H54 (cell line): ENCODE results near the gene CDC6.
"Not testable (repeated sequence)": the region's sequence is repeated elsewhere in the genome, so short reads cannot be mapped to it uniquely, and the experiment has no call there.

Experiments used
- DNase-seq: peaks from one replicate; pipeline ENCODE4 v3.0.0; 2011; ENCODE audit warnings: low spot score, mixed read lengths; ENCODE audit not compliant: insufficient read length
- FAIRE-seq: peaks from 3 replicates; lab custom pipeline; 2011; peaks lifted over from hg19 to GRCh38; lab: Jason Lieb, UNC
- POLR2A ChIP-seq: IDR thresholded peaks from 2 replicates; pipeline ENCODE4 v1.6.1; 2011; ENCODE audit warnings: low read depth, mild to moderate bottlenecking, low read length

Gene CDC6

DNA sequence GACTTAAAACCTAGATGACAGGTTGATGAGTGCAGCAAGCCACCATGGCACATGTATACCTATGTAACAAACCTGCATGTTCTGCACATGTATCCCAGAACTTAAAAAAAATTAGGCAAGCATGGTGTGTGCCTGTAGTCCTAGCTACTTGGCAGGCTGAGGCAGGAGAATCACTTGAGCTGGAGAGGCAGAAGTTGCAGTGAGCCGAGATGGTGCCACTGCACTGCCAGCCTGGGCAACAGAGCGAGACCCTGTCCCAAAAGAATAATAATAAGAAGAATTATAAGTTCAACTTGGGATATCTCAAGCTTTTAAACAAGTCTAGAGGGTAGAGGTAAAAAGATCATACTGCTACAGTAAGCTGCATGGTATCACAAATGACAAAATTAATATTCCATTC lies 9.8 kb downstream of the CDC6 start:
- TF ChIP-seq POLR2A, result no peak
- FAIRE-seq, result no peak
- DNase-seq, result no peak

DNA sequence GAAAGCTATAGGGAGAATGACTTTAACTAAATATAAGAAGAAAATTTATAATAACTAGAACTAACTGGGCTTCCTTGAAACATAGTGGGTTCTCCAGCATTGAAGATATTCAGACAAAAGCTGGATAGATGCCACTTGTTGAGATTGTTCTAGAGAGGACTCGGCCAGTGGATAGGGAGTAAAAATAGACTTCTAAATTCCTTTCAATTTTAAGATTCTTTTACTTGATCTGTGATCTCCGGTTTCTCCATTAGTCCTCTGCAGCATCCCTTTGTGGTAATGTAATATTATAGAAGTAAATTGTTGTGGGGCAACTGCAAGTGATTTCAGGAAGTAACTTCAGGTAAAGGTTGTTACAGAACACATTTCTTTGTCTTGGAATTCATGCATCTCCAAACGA lies 11.0 kb downstream of the CDC6 start:
- DNase-seq (no peak), FAIRE-seq (no peak)
- no peak for TF ChIP-seq POLR2A

DNA sequence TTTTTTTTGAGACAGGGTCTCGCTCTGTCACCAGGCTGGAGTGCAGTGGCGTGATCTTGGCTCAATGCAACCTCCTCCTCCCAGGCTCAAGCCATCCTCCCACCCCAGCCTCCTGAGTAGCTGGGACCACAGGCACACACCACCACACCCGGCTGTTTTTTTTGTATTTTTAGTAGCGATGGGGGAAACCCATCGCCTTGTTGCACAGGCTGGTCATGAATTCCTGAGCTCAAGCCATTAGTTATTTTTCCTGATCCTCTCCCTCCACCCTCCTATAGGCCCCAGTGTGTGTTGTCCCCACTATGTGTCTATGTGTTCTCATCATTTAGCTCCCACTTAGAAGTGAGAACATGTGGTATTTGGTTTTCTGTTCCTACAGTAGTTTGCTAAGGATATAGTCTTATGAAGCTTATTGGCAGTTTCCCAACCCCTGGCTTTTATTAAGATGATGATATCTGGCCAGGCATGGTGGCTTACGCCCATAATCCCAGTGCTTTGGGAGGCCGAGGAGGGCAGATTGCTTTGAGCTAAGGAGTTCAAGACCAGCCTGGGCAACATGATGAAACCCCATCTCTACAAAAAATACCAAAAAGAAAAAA lies 11.6 kb downstream of the CDC6 start:
- not testable (repeated sequence) for FAIRE-seq, DNase-seq

DNA sequence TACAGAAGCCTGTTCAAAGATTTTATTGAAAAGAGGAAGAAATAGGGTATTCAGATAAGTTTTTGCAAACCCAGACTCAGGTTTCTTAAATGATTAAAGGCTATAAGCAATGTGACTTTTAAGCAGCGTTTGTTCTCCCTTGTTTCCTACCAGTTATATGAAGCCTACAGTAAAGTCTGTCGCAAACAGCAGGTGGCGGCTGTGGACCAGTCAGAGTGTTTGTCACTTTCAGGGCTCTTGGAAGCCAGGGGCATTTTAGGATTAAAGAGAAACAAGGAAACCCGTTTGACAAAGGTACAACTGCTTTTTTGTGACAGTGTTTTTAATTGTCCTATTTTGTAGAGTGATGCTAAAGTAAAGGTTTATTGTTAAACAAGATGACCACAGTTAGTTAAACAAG lies 13.6 kb downstream of the CDC6 start:
- no peak for TF ChIP-seq POLR2A
- no peak for DNase-seq
- FAIRE-seq, result no peak

DNA sequence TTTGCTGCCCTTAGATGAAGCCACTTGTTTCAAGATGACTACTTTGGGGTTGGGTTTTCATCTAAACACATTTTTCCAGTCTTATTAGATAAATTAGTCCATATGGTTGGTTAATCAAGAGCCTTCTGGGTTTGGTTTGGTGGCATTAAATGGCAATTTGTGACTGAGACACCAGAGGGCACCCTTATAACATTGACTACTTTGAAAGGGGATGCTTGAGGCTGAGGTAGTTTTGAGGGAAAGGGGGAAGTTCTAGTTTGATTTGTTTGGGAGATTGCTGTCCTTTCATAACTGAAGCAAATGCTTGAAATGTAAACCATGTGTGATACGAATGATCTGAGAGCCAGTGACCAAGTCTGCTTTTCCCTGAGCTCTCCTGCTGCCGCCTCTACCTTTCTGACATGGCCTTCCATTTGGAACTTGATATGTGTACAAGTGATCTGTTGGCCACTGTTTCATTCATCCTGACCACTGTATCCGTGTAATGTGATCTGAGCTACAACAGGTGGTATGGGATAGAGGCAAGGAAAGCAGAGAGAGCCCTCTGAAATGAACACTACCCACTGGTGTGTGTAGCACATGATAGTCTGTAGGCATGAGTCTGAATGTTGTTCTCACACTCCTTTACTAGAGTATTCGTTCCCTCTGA lies 15.5 kb downstream of the CDC6 start:
- FAIRE-seq, result no peak
- TF ChIP-seq POLR2A, result no peak
- no peak for DNase-seq

DNA sequence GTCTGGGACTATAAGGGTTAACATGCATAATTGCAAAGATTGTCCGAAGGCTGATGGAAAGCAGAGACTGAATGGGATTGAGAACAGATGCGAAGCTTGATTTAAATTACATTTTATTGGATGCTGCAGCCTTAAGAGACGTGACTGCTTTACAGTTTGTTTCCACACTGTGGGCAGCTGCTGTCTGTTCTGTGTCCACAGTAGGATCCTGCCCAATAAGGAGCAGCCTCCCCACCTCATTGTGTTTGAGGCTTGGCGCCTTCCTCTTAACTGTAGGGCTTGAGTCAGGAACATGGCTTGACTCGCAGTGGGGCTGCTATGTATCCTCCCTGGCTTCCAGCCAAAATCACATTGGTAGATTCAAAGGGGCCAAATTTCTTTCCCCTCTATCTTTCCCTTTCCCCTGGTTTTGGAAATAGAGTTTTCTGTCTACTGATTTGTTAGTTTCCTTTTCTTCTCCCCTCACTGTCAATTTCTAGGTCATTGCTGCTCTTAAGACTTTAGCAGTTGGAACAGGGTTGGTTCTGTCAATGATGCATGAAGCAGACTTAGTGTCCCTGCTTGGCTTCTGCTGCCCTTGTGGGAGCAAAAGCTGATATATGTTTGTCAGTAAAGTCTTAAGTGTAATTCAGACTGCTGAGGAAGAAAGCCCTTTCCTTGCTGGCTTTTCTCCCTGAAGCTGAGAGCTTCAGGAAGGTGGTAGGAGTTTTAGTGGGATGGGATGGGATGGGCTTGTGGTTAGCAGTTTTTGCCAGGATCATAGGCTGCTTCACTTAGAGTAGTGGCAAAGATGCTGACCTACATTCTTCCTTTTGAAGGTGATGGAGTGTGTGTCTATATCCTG lies 16.3 kb downstream of the CDC6 start:
- DNase-seq (no peak), FAIRE-seq (no peak)
- TF ChIP-seq POLR2A, result no peak

DNA sequence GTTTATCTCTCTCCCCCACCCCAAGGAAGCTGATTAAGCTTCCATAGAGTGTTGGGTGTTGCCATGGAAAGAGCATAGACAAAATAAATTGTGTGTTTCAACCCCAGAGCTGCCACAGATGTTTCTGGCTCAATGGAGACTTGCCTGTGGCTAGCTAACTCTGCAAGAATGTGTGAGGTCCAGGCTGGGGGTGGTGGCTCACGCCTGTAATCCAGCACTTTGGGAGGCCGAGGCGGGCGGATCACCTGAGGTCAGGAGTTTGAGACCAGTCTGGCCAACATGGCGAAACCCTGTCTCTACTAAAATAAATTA lies 16.8 kb downstream of the CDC6 start:
- not testable (repeated sequence) for FAIRE-seq, DNase-seq

DNA sequence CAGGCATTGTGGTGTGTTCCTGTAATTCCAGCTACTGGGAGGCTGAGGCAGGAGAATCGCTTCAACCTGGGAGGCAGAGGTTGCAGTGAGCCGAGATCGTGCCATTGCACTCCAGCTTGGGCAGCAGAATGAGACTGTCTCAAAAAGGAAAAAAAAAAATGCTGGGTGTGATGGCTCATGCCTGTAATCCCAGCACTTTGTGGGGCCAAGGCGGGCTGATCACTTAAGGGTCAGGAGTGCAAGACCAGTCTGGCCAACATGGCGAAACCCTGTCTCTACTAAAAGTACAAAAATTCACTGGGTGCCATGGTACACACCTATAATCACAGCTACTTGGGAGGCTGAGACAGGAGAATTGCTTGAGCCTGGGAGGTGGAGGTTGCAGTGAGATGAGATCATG lies 17.2 kb downstream of the CDC6 start:
- DNase-seq, FAIRE-seq: not testable (repeated sequence)

DNA sequence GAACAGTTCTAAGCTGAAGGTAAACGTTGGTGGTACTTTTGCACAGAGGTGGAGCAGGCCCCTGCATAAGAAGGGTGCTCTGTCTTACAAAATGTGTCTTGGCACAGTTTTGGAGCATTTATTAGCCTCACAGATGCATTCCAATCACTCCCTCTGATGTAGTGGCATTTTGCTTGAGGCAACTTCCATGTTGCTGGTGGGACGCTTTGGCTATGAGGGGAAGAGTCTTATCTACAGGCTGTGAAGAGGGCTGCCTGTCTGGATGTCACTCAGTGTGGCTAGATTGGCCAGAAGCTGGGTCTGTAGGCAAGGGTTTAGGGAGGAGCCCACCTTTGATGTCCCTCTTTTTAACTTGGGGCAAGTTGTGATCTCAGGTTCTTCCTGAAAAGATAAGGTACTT lies 18.7 kb downstream of the CDC6 start:
- no peak for TF ChIP-seq POLR2A
- FAIRE-seq (no peak), DNase-seq (no peak)

DNA sequence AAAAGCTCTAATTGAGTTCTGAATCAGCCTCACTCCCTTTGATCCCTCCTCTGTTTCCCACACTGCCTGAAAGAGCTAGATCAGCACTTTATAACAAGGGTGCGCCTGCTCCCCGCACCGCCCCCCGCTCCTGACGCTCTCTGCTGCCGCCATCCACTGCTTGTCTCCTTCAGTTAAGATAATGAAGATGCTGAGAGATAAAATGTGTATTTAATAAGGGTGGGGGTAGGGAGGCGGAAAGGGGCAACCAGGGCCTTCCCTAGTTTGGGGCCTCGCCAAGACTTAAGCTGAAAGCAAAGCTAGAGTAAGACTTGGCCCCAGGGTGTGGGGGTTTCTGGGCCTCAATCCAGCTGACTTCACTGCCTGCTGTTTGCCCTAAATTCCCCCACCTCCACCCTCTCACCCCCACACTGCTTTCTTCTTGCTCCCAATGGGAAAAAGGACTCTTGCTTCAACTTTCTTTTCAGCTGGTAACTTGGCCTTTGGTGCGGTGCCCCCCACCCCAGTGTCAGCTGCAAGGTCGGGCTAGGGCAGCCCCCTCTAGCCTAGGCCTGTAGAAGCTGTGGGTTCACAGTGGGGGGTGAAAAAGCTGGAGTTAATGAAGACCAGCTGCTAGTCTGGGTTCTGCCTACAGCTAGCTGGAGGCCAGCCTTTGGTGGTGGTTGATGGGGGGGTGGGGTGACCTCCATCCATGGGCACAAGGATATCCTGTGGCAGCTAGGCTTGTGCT lies 19.5 kb downstream of the CDC6 start:
- no peak for FAIRE-seq
- DNase-seq, result no peak
- TF ChIP-seq POLR2A, result no peak

DNA sequence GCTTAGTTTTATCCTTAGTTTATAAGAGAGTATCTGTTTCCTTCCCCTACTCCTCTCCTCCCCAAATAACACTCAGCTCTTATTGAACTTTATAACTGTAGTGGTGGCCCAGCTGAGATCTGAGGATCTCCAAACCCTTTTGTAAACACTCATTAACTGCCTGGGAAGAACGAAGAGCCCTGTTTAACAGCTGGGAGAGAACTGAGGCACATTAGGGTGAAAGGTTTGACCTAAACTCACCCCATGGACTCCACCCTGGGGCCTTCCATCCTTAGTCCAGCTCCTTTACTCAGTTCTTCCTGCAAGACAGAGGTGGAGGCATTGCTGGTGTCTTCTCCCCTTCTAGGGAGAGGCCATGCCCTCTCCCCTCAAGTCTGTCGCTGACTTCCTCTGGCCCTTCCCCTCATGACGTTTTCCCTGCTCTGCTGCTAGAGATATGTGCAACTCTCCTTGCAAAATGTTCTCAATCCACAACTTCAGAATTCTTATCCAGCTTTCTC lies 20.1 kb downstream of the CDC6 start:
- no peak for TF ChIP-seq POLR2A
- no peak for FAIRE-seq
- DNase-seq, result no peak

DNA sequence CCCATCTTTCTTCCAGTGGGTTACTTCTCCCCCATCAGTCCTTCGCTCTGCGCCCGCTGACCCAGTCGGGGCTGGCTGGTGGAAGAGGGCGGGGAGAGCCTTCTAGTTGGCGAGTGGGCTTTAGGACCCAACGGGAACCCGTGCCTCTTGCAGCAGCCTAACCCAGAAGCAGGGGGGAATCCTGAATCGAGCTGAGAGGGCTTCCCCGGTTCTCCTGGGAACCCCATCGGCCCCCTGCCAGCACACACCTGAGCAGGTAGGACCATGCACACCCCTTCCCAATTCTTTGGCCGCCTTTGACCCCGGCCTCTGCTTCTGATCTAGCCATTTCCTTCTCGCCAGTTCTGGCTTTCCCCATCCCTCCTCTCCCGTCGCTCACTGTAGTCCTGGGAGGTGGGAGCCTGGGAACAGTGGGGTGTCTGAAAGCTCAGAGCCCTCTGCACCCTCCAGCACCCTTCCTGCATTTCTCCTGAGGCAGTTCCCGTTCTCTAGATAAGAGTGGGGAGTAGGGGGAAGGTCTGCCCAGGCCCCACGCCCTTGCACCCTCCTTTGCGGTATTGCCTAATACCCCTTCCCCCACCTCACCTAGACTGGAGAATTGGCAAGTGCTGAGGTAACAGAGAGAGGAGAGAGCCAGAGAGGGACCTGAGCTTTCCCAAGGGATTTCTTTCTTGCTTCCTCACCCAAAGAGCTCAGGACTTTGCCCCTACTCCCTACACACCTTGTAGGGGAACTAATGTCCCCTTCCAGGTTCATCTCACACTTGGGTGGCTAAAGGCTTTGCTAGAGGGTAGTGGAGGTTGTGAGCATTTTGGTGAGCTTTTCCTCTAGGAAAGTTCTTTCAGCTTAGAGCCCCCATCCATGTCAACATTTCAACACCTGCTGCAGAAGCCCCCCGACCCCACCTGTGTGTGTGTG lies 21.6 kb downstream of the CDC6 start, which contains the start of gene RARA:
TSS of gene RARA (plus strand) at position 150 of the 918 bp plus-strand sequence. CDS start 22,039 bp downstream, outside the sequence.
- no peak for TF ChIP-seq POLR2A
- FAIRE-seq, result no peak
- DNase-seq, result no peak

DNA sequence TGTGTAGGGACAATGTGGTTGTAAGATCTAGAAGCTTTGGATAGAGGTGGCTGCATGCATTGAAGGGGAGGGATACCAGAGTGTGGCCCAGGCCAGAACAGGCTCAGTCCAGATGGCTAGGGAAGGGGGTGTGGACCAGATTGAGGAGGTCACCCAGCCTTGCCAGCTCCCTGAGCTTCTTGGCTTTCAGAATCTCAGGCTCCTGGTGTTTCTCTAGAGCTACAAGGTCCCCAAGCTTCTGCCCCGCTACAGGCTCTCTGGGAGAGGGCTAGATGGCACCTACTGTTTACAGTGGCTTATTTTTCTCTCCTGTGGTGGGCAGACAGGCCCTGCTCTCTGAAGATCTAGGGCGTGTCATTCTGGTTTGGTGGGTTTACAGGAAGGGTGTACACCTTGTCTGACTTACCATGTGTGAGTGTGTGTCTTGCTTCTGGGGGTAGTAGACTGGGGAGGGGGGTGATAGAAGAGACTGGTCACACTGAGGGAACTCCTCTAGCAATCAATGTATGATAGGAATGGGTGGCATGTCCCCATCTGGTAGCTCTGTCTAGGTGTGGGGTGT lies 22.4 kb downstream of the CDC6 start:
- TF ChIP-seq POLR2A, result no peak
- DNase-seq (no peak), FAIRE-seq (no peak)
